Erythroblast (primary cell): ENCODE results near the gene TRAF4.

Experiments used
- GATA1 ChIP-seq: IDR thresholded peaks from 2 replicates; pipeline ENCODE4 v1.6.1; 2011; ENCODE audit warnings: low read depth, mild to moderate bottlenecking, control low read depth, low read length, moderate library complexity
- POLR2A ChIP-seq: IDR thresholded peaks from 2 replicates; pipeline ENCODE4 v1.6.1; 2011; ENCODE audit warnings: mild to moderate bottlenecking, low read length

- TF ChIP-seq POLR2A, result peak; percentile 65
- TF ChIP-seq GATA1, result no peak
Observed at GRCh38 chr17:28728364-28729200, 15.2 kb upstream of the TRAF4 start, which contains the start of gene NEK8.
